ENCODE results near the gene TFAP2D. TPM values are rescaled to one million over a fixed set of nuclear protein-coding genes. Genes with fewer than 3 reads are reported as not detected.

The TFAP2D gene
- total RNA-seq, 4 donors from 2014 or later, result not detected

GRCh38 chr6:50818020-50818419 is 104.7 kb downstream of the TFAP2D start:
- ATAC-seq (ENCODE audit: low FRiP score), result no peak

GRCh38 chr6:50818673-50819072 is 105.3 kb downstream of the TFAP2D start, which contains the start of gene TFAP2B:
Gene TFAP2B (plus strand): TSS chr6:50818871. CDS start chr6:50818892, 21 bp downstream.
- TF ChIP-seq CTCF (IDR thresholded peaks at IDR 0.05), result no peak
- ATAC-seq (ENCODE audit: low FRiP score) (no peak), DNase-seq (ENCODE audit: low spot score) (no peak)

More at GRCh38 chr6:50818020-50818419, 104.7 kb downstream of the TFAP2D start:
- no peak for TF ChIP-seq CTCF (IDR thresholded peaks at IDR 0.05)
- DNase-seq (ENCODE audit: low spot score), result no peak

DNA sequence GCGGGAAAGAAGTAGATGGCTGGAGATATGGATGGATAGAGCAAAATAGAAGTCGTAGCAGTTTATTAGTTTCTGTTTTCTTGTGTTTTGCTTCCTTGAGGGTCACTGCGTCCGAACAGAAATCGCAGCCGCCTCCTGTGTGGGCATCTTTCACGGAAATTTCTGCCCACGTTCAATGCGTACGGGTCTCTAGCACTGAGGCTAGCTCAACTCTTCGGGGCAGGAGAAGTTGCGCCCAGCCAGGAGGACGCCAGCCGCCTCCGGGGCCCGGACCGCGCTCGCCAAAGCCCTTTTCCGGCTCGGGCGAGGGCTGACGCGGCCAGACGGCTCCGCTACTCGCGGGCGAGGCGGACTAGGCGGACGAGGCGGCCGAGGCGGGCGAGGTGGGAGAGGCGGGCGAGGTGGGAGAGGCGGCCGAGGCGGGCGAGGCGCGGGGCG is 106.2 kb downstream of the TFAP2D start:
- DNase-seq (ENCODE audit: low spot score) (no peak), ATAC-seq (ENCODE audit: low FRiP score) (no peak)
- TF ChIP-seq CTCF (IDR thresholded peaks at IDR 0.05), result no peak

DNA sequence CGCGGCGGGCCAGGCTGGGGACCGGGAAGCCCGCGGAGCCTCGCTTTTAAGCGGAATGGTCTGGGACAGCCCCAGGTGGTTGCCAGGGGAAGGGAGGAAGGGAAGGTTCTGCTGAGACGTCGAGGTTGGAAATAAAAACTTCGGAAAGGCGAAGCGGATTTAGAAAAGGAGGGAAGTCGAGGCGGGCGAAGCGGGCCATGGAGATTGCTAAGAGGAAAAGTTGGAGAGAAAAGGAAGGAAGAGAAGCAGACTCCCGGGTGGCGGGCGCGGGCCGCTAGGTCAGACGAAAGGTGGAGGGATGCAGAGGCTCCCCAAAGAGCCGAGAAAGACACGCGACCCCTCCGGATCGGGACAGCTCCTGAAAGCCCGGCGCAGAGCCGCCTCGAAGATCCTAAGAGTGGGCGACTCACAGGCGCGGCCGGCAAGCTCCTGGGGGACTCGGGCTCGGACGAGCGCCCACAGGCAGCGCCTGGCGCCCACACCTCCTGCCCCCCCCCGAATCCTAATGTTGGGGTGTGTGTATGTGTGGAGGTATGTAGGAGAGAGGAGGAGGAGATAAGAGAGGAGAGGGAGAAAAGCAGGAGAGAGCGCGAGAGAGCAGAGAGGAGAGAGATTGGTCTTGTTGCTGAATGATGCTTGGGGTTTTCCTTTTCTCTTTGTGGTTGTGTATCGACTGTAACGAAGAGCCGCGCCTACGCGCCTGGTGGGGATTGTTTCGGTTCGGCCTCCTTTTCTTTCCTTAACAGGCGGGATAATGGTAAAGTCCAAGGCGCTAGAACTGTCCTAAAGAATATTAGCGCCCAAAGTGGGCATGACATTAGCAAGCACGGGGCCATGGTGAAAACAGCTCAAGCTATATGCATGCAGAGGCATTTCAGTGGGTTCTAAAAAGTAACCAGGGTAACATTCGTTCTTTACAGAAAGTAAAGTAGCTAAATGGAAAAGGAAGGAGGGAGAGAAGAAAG is 106.9 kb downstream of the TFAP2D start:
- no peak for DNase-seq (ENCODE audit: low spot score)
- TF ChIP-seq CTCF (IDR thresholded peaks at IDR 0.05), result no peak
- ATAC-seq (ENCODE audit: low FRiP score), result no peak

DNA sequence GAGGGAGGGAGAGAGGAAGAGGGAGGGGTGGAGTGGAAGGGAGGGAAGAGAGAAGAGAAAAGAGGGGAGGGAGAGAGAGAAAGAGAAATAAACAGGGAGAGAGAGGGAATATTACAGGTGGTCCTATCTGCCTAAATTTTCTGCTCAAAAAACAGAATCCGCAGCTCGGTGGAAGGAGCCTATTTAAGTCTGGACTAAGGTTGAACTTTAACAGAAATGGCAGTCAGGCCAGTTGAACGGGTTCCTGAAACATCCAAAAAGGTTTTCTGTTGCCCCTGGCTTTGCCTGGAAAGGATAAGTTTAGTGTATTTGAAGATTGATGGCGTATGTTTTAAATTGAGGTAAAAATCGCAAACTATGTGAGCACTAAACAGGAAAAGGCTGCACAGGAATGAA is 107.5 kb downstream of the TFAP2D start:
- ATAC-seq (ENCODE audit: low FRiP score) (no peak), DNase-seq (ENCODE audit: low spot score) (no peak)
- TF ChIP-seq CTCF (IDR thresholded peaks at IDR 0.05), result no peak

GRCh38 chr6:50821441-50822077 is 108.2 kb downstream of the TFAP2D start:
- TF ChIP-seq CTCF (IDR thresholded peaks at IDR 0.05), result no peak

More at GRCh38 chr6:50821441-50822077, 108.2 kb downstream of the TFAP2D start:
- ATAC-seq (ENCODE audit: low FRiP score) (no peak), DNase-seq (ENCODE audit: low spot score) (no peak)
